Nephron (organoid): Measurements from ENCODE around the gene CEP78.

ENCODE experiments used
- H3K27ac Mint-ChIP-seq, 3 experiments: 2 replicates each; pipeline ENCODE4 v1.8.0; 2020; ENCODE audit warnings: mixed read lengths in 3 of 3, mild to moderate bottlenecking in 2 of 3, moderate library complexity in 1 of 3
- H3K27me3 Mint-ChIP-seq: 2 replicates; pipeline ENCODE4 v1.8.0; 2021; ENCODE audit warnings: low read depth, mild to moderate bottlenecking, moderate library complexity, mixed read lengths
- H3K36me3 Mint-ChIP-seq: 2 replicates; pipeline ENCODE4 v1.8.0; 2020; ENCODE audit warnings: low read depth, mixed read lengths
- H3K4me1 Mint-ChIP-seq: 2 replicates; pipeline ENCODE4 v1.8.0; 2020; ENCODE audit warnings: mixed read lengths
- H3K4me3 Mint-ChIP-seq, 3 experiments: 2 replicates each; pipeline ENCODE4 v1.8.0; 2020; ENCODE audit warnings: mild to moderate bottlenecking in 3 of 3, mixed read lengths in 3 of 3, moderate library complexity in 2 of 3
- H3K9me3 Mint-ChIP-seq: 2 replicates; pipeline ENCODE4 v1.8.0; 2020; ENCODE audit warnings: mixed read lengths
- TF ChIP-seq, protein P1 (sequence below), 3 experiments: fragments of 200-600 bp; sonication (generic); IDR thresholded peaks; one replicate each; pipeline ENCODE4 v1.5.0; 2021; ENCODE audit warnings: antibody characterized with exemption in 3 of 3; ENCODE audit not compliant: unreplicated experiment in 3 of 3

CEP78 gene

DNA sequence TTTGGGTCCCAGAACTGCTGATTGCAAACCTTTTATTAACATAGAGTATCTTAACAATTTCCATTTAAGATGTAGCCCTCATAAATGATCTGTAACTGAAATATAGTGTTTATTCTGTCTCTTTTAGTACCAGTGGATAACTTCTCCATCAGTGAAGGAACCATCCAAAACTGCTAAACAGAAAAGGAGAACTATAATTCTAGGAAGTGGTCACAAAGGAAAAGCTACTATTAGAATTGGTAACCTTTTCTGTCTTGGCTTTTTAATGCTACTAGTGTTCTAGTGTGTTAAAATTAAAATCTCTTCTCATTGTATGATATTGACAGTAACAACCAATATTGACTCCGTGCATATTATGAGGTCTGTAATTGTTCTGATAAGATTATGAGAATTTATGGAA lies 12.8 kb downstream of the CEP78 start:
- H3K36me3 Mint-ChIP-seq = peaks cover 52% of the 10 kb centered on the region
- H3K4me3 Mint-ChIP-seq = no peak overlapping the region
- H3K27ac Mint-ChIP-seq = no peak overlapping the region
- no peaks in the 10 kb centered on the region for H3K9me3 Mint-ChIP-seq
- TF ChIP-seq, protein P1, sequence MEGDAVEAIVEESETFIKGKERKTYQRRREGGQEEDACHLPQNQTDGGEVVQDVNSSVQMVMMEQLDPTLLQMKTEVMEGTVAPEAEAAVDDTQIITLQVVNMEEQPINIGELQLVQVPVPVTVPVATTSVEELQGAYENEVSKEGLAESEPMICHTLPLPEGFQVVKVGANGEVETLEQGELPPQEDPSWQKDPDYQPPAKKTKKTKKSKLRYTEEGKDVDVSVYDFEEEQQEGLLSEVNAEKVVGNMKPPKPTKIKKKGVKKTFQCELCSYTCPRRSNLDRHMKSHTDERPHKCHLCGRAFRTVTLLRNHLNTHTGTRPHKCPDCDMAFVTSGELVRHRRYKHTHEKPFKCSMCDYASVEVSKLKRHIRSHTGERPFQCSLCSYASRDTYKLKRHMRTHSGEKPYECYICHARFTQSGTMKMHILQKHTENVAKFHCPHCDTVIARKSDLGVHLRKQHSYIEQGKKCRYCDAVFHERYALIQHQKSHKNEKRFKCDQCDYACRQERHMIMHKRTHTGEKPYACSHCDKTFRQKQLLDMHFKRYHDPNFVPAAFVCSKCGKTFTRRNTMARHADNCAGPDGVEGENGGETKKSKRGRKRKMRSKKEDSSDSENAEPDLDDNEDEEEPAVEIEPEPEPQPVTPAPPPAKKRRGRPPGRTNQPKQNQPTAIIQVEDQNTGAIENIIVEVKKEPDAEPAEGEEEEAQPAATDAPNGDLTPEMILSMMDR (IDR thresholded peaks at IDR 0.05; ENCODE audit: unreplicated experiment in 3 of 3) = no peak
- H3K27me3 Mint-ChIP-seq = no peaks in the 10 kb centered on the region
- no peaks in the 10 kb centered on the region for H3K4me1 Mint-ChIP-seq

- peaks cover 59% of the 10 kb centered on the region for H3K36me3 Mint-ChIP-seq
- H3K27me3 Mint-ChIP-seq = no peaks in the 10 kb centered on the region
- no peak overlapping the region for H3K27ac Mint-ChIP-seq
- H3K4me3 Mint-ChIP-seq = no peak overlapping the region
- no peaks in the 10 kb centered on the region for H3K4me1 Mint-ChIP-seq
- TF ChIP-seq, protein P1 (IDR thresholded peaks at IDR 0.05; ENCODE audit: unreplicated experiment in 3 of 3) = no peak
- no peaks in the 10 kb centered on the region for H3K9me3 Mint-ChIP-seq
These were observed 13.7 kb downstream of the CEP78 start for GRCh38 chr9:78249542-78249941.

- Mint-ChIP-seq H3K9me3 (no peaks in the 10 kb centered on the region), H3K36me3 (peaks cover 55% of the 10 kb centered on the region), H3K27ac (no peak overlapping the region), H3K27me3 (no peaks in the 10 kb centered on the region), H3K4me1 (no peaks in the 10 kb centered on the region), H3K4me3 (no peak overlapping the region)
- TF ChIP-seq, protein P1 (IDR thresholded peaks at IDR 0.05; ENCODE audit: unreplicated experiment in 3 of 3) = no peak
These were observed 16.7 kb downstream of the CEP78 start for GRCh38 chr9:78252616-78253015.

DNA sequence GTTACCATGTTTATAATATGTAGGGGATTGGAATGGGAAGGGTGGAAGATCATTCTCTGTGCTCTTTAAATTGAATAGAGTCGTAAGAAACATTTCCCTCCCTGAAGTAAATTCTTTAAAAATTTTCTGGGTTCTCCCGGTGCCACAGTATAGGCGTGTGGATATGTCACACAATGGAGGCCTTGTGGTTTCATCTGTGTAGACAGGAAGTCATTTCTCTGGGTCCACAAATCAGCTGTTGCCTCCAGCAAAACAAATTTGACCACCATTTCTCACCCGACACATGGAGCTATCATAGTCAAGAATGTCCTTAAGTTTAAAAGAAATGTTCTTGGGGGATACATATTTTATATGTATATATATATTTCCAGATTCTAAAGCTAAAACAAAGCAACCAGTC lies 17.4 kb downstream of the CEP78 start:
- H3K4me1 Mint-ChIP-seq = no peaks in the 10 kb centered on the region
- TF ChIP-seq, protein P1 (IDR thresholded peaks at IDR 0.05; ENCODE audit: unreplicated experiment in 3 of 3) = no peak
- H3K4me3 Mint-ChIP-seq = no peak overlapping the region
- peaks cover 51% of the 10 kb centered on the region for H3K36me3 Mint-ChIP-seq
- no peaks in the 10 kb centered on the region for H3K9me3 Mint-ChIP-seq
- H3K27ac Mint-ChIP-seq = no peak overlapping the region
- H3K27me3 Mint-ChIP-seq = no peaks in the 10 kb centered on the region

DNA sequence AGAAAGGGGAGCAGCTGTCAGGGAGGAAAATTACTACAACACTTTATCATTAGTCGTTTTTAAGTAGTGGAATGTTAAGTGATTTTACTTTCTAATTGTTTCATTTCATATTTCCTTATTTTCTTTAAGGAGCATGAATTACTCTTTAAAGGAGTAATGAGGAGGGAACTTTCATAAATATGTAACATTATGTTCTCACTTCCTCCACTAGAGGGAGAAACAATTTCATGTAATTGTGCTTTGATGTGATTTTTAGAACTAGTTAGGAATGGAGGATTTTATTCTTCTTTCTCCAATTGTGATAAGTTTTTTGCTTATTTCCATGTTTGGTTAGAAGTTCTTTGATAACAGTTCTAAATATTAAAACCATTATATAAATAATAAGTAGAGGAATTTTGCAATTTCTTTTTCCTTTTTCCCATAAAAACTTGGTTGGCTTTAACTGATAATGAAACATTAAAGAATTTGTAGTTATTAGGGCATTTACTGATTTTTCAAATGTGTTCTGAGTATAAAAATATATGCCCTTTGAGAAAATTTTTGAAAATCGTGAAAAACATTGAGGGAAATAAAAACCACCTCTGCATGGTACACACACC lies 25.6 kb downstream of the CEP78 start:
- H3K9me3 Mint-ChIP-seq = no peaks in the 10 kb centered on the region
- H3K4me1 Mint-ChIP-seq = no peaks in the 10 kb centered on the region
- H3K27me3 Mint-ChIP-seq = no peaks in the 10 kb centered on the region
- H3K4me3 Mint-ChIP-seq = no peak overlapping the region
- TF ChIP-seq, protein P1 (IDR thresholded peaks at IDR 0.05; ENCODE audit: unreplicated experiment in 3 of 3) = peak; percentile 52 to 73 (median 61)
- H3K36me3 Mint-ChIP-seq = peaks cover 33% of the 10 kb centered on the region
- no peak overlapping the region for H3K27ac Mint-ChIP-seq

GRCh38 chr9:78262655-78263054 lies 26.8 kb downstream of the CEP78 start:
- no peaks in the 10 kb centered on the region for H3K4me1 Mint-ChIP-seq
- no peak overlapping the region for H3K4me3 Mint-ChIP-seq
- H3K27me3 Mint-ChIP-seq = no peaks in the 10 kb centered on the region
- H3K9me3 Mint-ChIP-seq = no peaks in the 10 kb centered on the region
- peaks cover 30% of the 10 kb centered on the region for H3K36me3 Mint-ChIP-seq
- TF ChIP-seq, protein P1 (IDR thresholded peaks at IDR 0.05; ENCODE audit: unreplicated experiment in 3 of 3) = no peak
- H3K27ac Mint-ChIP-seq = no peak overlapping the region
